IPS DF 6.9 (cell line): ENCODE measurements around the gene PLPPR1.

Source experiments
- DNase-seq: peaks from one replicate; pipeline ENCODE4 v3.0.0-alpha.2; 2013; ENCODE audit warnings: low read depth, low spot score
- H3K27ac ChIP-seq: one replicate; pipeline ENCODE4 v1.5.1; 2013; ENCODE audit warnings: low read length, control low read depth
- H3K27me3 ChIP-seq: 2 replicates; pipeline ENCODE4 v1.6.1; 2013; ENCODE audit warnings: mild to moderate bottlenecking, low read length; ENCODE audit not compliant: control insufficient read depth, insufficient read depth
- H3K36me3 ChIP-seq: 2 replicates; pipeline ENCODE4 v1.6.1; 2013; ENCODE audit warnings: low read length; ENCODE audit not compliant: control insufficient read depth, insufficient read depth
- H3K4me1 ChIP-seq: 2 replicates; pipeline ENCODE4 v1.6.1; 2013; ENCODE audit warnings: low read length; ENCODE audit not compliant: control insufficient read depth, insufficient read depth
- H3K4me3 ChIP-seq: 2 replicates; pipeline ENCODE4 v1.5.1; 2013; ENCODE audit warnings: mild to moderate bottlenecking, low read length
- H3K9me3 ChIP-seq: 2 replicates; pipeline ENCODE4 v1.6.1; 2013; ENCODE audit warnings: low read length, inconsistent platforms; ENCODE audit not compliant: control insufficient read depth, insufficient read depth
- WGBS: extraction: QIAGEN DNeasy Blood & Tissue Kit; methylation state at CpG from one replicate; pipeline ENCODE4 v1.1.7; 2013; ENCODE audit warnings: mixed read lengths, missing lambda C conversion rate; ENCODE audit not compliant: insufficient read length, insufficient coverage; 5-methylcytosine and 5-hydroxymethylcytosine counted together

PLPPR1 gene

DNA sequence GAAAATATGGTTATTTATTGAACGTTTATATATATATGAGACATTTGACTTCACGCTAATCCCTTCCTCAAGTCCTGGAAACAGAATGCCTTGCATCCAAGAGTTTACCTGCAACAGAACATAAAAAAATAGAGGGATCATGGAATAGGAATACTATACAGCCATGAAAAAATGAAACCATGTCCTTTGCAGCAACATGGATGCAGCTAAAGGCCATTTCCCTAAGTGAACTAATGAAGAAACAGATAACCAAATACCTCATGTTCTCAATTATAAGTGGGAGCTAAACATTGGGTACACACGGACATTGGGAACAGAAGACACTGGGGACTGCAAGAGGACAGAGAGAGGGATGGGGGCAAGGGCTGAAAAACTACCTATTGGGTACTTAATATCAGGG lies 343.3 kb downstream of the PLPPR1 start:
- peaks cover 2% of the 10 kb centered on the region; the same call in 1 of the 2 replicates for H3K4me1 ChIP-seq
- H3K27ac ChIP-seq, result no peak overlapping the region
- no peaks in the 10 kb centered on the region; the same call in 1 of the 2 replicates for H3K27me3 ChIP-seq
- H3K4me3 ChIP-seq, result no peak overlapping the region
- WGBS, result 100% methylated on average over 1 of the region's 3 CpGs
- H3K36me3 ChIP-seq, result no peaks in the 10 kb centered on the region
- no peak for DNase-seq
- H3K9me3 ChIP-seq, result no peaks in the 10 kb centered on the region

DNA sequence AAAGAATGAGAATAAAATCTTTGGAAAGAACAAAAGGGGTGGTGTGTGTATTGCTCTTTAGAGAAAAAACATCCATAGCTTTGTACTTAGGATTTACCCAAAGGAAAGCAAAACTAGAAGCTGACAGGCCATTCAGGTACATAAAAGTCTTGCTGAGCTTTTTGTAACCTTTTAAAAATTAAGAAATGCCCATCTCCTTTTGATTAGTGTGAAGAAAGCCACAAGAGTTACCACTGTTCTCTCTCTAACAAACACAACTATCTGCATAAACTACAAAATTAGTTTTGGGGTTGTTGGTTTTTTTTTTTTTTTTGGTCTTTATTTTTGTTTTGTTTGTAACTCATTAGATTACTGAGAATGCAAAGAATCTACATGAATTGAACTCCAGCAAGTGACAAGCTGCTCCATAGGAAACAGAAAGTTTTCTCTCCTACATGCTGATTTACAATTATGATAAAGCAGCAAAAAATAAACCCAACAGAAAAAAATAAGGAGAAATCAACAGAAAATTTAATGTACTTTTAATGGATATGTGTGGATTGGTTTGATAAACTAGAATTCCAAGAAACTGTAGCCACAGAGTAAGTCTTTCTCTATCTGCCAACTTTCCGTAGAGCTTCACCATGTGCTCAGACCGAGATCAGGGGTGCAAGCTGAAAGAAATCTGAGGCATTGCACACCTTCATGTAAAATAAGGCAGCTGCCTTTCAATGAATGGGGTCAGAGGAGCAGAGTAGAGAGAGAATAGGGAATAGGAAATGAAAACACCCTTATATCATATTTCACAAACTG lies 344.0 kb downstream of the PLPPR1 start:
- no peak for DNase-seq
- Histone ChIP-seq H3K4me1 (peaks cover 2% of the 10 kb centered on the region; the same call in 1 of the 2 replicates), H3K27ac (no peak overlapping the region), H3K9me3 (no peaks in the 10 kb centered on the region), H3K4me3 (no peak overlapping the region), H3K36me3 (no peaks in the 10 kb centered on the region), H3K27me3 (no peaks in the 10 kb centered on the region; the same call in 1 of the 2 replicates)
- WGBS, result no CpG with 5 or more reads among the region's 2 CpGs
